ENCODE measurements around the gene PIK3CD. TPM values are rescaled to one million over a fixed set of nuclear protein-coding genes. Genes with fewer than 3 reads are reported as not detected.

PIK3CD gene
- total and polyA plus RNA-seq, 2 experiments from 2014 or later, result 6.6 to 32.1 TPM

GRCh38 chr1:9703165-9703509 is 51.6 kb downstream of the PIK3CD start (continued):
- TF ChIP-seq, protein P1, sequence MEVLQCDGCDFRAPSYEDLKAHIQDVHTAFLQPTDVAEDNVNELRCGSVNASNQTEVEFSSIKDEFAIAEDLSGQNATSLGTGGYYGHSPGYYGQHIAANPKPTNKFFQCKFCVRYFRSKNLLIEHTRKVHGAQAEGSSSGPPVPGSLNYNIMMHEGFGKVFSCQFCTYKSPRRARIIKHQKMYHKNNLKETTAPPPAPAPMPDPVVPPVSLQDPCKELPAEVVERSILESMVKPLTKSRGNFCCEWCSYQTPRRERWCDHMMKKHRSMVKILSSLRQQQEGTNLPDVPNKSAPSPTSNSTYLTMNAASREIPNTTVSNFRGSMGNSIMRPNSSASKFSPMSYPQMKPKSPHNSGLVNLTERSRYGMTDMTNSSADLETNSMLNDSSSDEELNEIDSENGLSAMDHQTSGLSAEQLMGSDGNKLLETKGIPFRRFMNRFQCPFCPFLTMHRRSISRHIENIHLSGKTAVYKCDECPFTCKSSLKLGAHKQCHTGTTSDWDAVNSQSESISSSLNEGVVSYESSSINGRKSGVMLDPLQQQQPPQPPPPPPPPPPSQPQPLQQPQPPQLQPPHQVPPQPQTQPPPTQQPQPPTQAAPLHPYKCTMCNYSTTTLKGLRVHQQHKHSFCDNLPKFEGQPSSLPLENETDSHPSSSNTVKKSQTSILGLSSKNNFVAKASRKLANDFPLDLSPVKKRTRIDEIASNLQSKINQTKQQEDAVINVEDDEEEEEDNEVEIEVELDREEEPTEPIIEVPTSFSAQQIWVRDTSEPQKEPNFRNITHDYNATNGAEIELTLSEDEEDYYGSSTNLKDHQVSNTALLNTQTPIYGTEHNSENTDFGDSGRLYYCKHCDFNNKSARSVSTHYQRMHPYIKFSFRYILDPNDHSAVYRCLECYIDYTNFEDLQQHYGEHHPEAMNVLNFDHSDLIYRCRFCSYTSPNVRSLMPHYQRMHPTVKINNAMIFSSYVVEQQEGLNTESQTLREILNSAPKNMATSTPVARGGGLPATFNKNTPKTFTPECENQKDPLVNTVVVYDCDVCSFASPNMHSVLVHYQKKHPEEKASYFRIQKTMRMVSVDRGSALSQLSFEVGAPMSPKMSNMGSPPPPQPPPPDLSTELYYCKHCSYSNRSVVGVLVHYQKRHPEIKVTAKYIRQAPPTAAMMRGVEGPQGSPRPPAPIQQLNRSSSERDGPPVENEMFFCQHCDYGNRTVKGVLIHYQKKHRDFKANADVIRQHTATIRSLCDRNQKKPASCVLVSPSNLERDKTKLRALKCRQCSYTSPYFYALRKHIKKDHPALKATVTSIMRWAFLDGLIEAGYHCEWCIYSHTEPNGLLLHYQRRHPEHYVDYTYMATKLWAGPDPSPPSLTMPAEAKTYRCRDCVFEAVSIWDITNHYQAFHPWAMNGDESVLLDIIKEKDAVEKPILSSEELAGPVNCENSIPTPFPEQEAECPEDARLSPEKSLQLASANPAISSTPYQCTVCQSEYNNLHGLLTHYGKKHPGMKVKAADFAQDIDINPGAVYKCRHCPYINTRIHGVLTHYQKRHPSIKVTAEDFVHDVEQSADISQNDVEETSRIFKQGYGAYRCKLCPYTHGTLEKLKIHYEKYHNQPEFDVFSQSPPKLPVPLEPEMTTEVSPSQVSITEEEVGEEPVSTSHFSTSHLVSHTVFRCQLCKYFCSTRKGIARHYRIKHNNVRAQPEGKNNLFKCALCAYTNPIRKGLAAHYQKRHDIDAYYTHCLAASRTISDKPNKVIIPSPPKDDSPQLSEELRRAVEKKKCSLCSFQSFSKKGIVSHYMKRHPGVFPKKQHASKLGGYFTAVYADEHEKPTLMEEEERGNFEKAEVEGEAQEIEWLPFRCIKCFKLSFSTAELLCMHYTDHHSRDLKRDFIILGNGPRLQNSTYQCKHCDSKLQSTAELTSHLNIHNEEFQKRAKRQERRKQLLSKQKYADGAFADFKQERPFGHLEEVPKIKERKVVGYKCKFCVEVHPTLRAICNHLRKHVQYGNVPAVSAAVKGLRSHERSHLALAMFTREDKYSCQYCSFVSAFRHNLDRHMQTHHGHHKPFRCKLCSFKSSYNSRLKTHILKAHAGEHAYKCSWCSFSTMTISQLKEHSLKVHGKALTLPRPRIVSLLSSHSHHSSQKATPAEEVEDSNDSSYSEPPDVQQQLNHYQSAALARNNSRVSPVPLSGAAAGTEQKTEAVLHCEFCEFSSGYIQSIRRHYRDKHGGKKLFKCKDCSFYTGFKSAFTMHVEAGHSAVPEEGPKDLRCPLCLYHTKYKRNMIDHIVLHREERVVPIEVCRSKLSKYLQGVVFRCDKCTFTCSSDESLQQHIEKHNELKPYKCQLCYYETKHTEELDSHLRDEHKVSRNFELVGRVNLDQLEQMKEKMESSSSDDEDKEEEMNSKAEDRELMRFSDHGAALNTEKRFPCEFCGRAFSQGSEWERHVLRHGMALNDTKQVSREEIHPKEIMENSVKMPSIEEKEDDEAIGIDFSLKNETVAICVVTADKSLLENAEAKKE (CRISPR knock-in tag; IDR thresholded peaks at IDR 0.05), result no peak
- TF ChIP-seq ZNF114 (CRISPR knock-in tag; IDR thresholded peaks at IDR 0.05), result no peak
- no peak for TF ChIP-seq ETS1 (IDR thresholded peaks at IDR 0.05)
- TF ChIP-seq CREB1 (CRISPR knock-in tag; IDR thresholded peaks at IDR 0.05; ENCODE audit: low read depth), result no peak

GRCh38 chr1:9703681-9704080 is 52.1 kb downstream of the PIK3CD start:
- peaks cover 7% of the 10 kb centered on the region; the same call in 2 of the 3 replicates for H3K4me1 Mint-ChIP-seq
- Histone ChIP-seq H2AFZ (no peak overlapping the region), H3K4me2 (no peak overlapping the region), H3K9me2 (ENCODE audit: insufficient read depth) (no peaks in the 10 kb centered on the region), H3F3A (replicated peaks; ENCODE audit: low read depth) (no peaks in the 10 kb centered on the region), H4K20me1 (replicated peaks; ENCODE audit: insufficient read depth) (no peaks in the 10 kb centered on the region), H3K79me2 (replicated peaks; ENCODE audit: insufficient read depth) (no peaks in the 10 kb centered on the region), H3K27ac (ENCODE audit: low read depth) (no peak overlapping the region), H3K36me3 (ENCODE audit: insufficient read depth) (no peaks in the 10 kb centered on the region), H3K4me3 (no peak overlapping the region), H3K27me3 (ENCODE audit: insufficient read depth) (no peaks in the 10 kb centered on the region), H3K4me1 (ENCODE audit: insufficient read depth) (no peaks in the 10 kb centered on the region)
- H3K4me3 Mint-ChIP-seq, result no peak overlapping the region
- no peaks in the 10 kb centered on the region for H3K9me3 Mint-ChIP-seq
- 0 out of 3 replicates have a peak, but pooled peaks cover 3% of the 10 kb centered on the region for H3K36me3 Mint-ChIP-seq (ENCODE audit: low read depth)
- H3K27me3 Mint-ChIP-seq (ENCODE audit: insufficient read depth, low read depth, poor library complexity), result peaks cover 2% of the 10 kb centered on the region
- H3K27ac Mint-ChIP-seq, result no peak overlapping the region
- ATAC-seq (no peak), DNase-seq (ENCODE audit: low spot score) (no peak)
- TF ChIP-seq JUNB (IDR thresholded peaks at IDR 0.05; ENCODE audit: unreplicated experiment), result no peak
- TF ChIP-seq POLR2AphosphoS5 (IDR thresholded peaks at IDR 0.05; ENCODE audit: low read depth), result no peak
